A549 (cell line): ENCODE results near the gene WDR45B. TPM values are rescaled to one million over a fixed set of nuclear protein-coding genes. Genes with fewer than 3 reads are reported as not detected.

Experiments
- ATAC-seq, 2 experiments: fragments of 200-7000 bp in 1 of 2; fragments of >200 bp in 1 of 2; cut with Nextera tagmentation in 1 of 2; cut with Tn5 transposase in 1 of 2; 3 replicates each; pipeline versions ENCODE4 v1.8.0 to v1.9.1; 2018 to 2020; ENCODE audit warnings: mild to moderate bottlenecking in 1 of 2, moderate library complexity in 1 of 2
- CTCF ChIA-PET: fragments of 300-600 bp; sonication (Branson Sonifier 250); formaldehyde crosslinking; extraction: SDS; loops from one replicate; lab custom pipeline; 2021; ENCODE audit warnings: antibody characterized with exemption, inconsistent platforms; lab: Yijun Ruan, JAX
- POLR2A ChIA-PET: fragments of 350-600 bp; formaldehyde crosslinking; extraction: SDS; loops from one replicate; lab custom pipeline; 2021; ENCODE audit warnings: antibody characterized with exemption, inconsistent platforms; lab: Yijun Ruan, JAX
- DNase-seq, 2 experiments: peaks; one replicate each; pipeline versions ENCODE4 v3.0.0 to v3.0.0-alpha.2; 2011 to 2016; ENCODE audit warnings: low read depth in 1 of 2, low spot score in 1 of 2
- FAIRE-seq: peaks from 2 replicates; lab custom pipeline; 2011; peaks lifted over from hg19 to GRCh38; lab: Jason Lieb, UNC
- H3K27ac ChIP-seq, 2 experiments: fragments of >200 bp; sonication (Bioruptor Twin); formaldehyde crosslinking; 3 replicates each; pipeline ENCODE4 v1.5.1; 2016 to 2017
- H3K4me1 ChIP-seq: fragments of >200 bp; sonication (Bioruptor Twin); formaldehyde crosslinking; 3 replicates; pipeline ENCODE4 v1.6.1; 2016
- H3K4me2 ChIP-seq: fragments of >200 bp; sonication (Bioruptor Twin); formaldehyde crosslinking; 3 replicates; pipeline ENCODE4 v1.6.1; 2016
- H3K4me3 ChIP-seq: fragments of >200 bp; sonication (Bioruptor Twin); formaldehyde crosslinking; 3 replicates; pipeline ENCODE4 v1.5.1; 2016
- H3K9me3 ChIP-seq: fragments of >200 bp; sonication (Bioruptor Twin); formaldehyde crosslinking; 3 replicates; pipeline ENCODE4 v1.6.1; 2016
- BHLHE40 ChIP-seq: IDR thresholded peaks from 2 replicates; pipeline ENCODE4 v1.6.1; 2012; ENCODE audit warnings: low read depth, low read length, inconsistent platforms
- CHD2 ChIP-seq: fragments of 150-350 bp; IDR thresholded peaks from 2 replicates; pipeline ENCODE4 v1.6.1; 2014; ENCODE audit warnings: low read length; ENCODE audit not compliant: partially characterized antibody
- CHD4 ChIP-seq: fragments of 200-600 bp; sonication (generic); IDR thresholded peaks from 2 replicates; pipeline ENCODE4 v1.6.1; 2016; ENCODE audit warnings: antibody characterized with exemption, mild to moderate bottlenecking, borderline replicate concordance
- EP300 ChIP-seq, 2 experiments: fragments of >200 bp; sonication (Bioruptor Twin); formaldehyde crosslinking; IDR thresholded peaks; 2 replicates in 1 of 2; 3 replicates in 1 of 2; pipeline ENCODE4 v1.6.1; 2016 to 2017
- ESRRA ChIP-seq: fragments of 150-350 bp; IDR thresholded peaks from 2 replicates; pipeline ENCODE4 v1.6.1; 2014; ENCODE audit warnings: mild to moderate bottlenecking, low read length, borderline replicate concordance
- FOSB ChIP-seq: fragments of 250-450 bp; sonication (Bioruptor Pico); IDR thresholded peaks from 2 replicates; pipeline ENCODE4 v1.5.0; 2020; ENCODE audit warnings: mild to moderate bottlenecking, moderate library complexity
- FOSL2 ChIP-seq, 2 experiments: fragments of 450-650 bp in 1 of 2; fragments of >200 bp in 1 of 2; sonication (Bioruptor Twin) in 1 of 2; formaldehyde crosslinking; IDR thresholded peaks; 2 replicates each; pipeline versions ENCODE4 v1.5.0 to v1.6.1; 2016 to 2020; ENCODE audit warnings: mild to moderate bottlenecking in 1 of 2, moderate library complexity in 1 of 2
- GATA3 ChIP-seq: IDR thresholded peaks from 2 replicates; pipeline ENCODE4 v1.6.1; 2012; ENCODE audit warnings: borderline replicate concordance
- HEYL ChIP-seq: fragments of 250-450 bp; sonication (Bioruptor Pico); IDR thresholded peaks from 2 replicates; pipeline ENCODE4 v1.8.0; 2021; ENCODE audit warnings: mild to moderate bottlenecking, moderate library complexity
- JUNB ChIP-seq: fragments of >200 bp; sonication (Bioruptor Twin); formaldehyde crosslinking; IDR thresholded peaks from 2 replicates; pipeline ENCODE4 v1.6.1; 2016
- MYC ChIP-seq: IDR thresholded peaks from 2 replicates; pipeline ENCODE4 v1.6.1; 2012; ENCODE audit warnings: mild to moderate bottlenecking, inconsistent platforms, low read length, improper control_type of control experiment, borderline replicate concordance
- PHF8 ChIP-seq: fragments of 200-600 bp; sonication (generic); IDR thresholded peaks from 2 replicates; pipeline ENCODE4 v1.6.1; 2016; ENCODE audit warnings: low read depth, mild to moderate bottlenecking, antibody characterized with exemption, moderate library complexity, borderline replicate concordance
- POLR2A ChIP-seq: IDR thresholded peaks from 2 replicates; pipeline ENCODE4 v1.6.1; 2012; ENCODE audit warnings: mild to moderate bottlenecking, low read length
- POLR2AphosphoS2 ChIP-seq: conservative IDR thresholded peaks from 2 replicates; pipeline ENCODE4 v1.6.1; 2012; ENCODE audit warnings: low read length, improper control_type of control experiment, inconsistent platforms
- RAD21 ChIP-seq, 2 experiments: fragments of >200 bp in 1 of 2; sonication (Bioruptor Twin) in 1 of 2; formaldehyde crosslinking in 1 of 2; IDR thresholded peaks in 1 of 2; conservative IDR thresholded peaks in 1 of 2; 2 replicates in 1 of 2; 3 replicates in 1 of 2; pipeline ENCODE4 v1.6.1; 2012 to 2018; ENCODE audit warnings: inconsistent platforms in 1 of 2
- RCOR1 ChIP-seq: fragments of 150-350 bp; IDR thresholded peaks from 2 replicates; pipeline ENCODE4 v1.6.1; 2014; ENCODE audit warnings: antibody characterized with exemption, low read length, low read depth
- RFX5 ChIP-seq: fragments of 450-650 bp; IDR thresholded peaks from 2 replicates; pipeline ENCODE4 v1.7.1; 2014; ENCODE audit warnings: antibody characterized with exemption, mild to moderate bottlenecking, moderate library complexity
- TP53 ChIP-seq: fragments of 250-450 bp; sonication (Bioruptor Pico); IDR thresholded peaks from 2 replicates; pipeline ENCODE4 v1.5.0; 2021; ENCODE audit warnings: mild to moderate bottlenecking, moderate library complexity
- ZC3H11A ChIP-seq: fragments of 450-650 bp; IDR thresholded peaks from 2 replicates; pipeline ENCODE4 v1.6.1; 2014; ENCODE audit warnings: antibody characterized with exemption, mild to moderate bottlenecking
- ZFP36 ChIP-seq: fragments of 450-650 bp; IDR thresholded peaks from 2 replicates; pipeline ENCODE4 v1.6.1; 2014; ENCODE audit warnings: borderline replicate concordance; ENCODE audit not compliant: partially characterized antibody
- ZNF302 ChIP-seq: fragments of 250-450 bp; sonication (Bioruptor Pico); IDR thresholded peaks from 2 replicates; pipeline ENCODE4 v1.9.0; 2021; ENCODE audit warnings: inconsistent platforms, mild to moderate bottlenecking, moderate library complexity
- ZSCAN20 ChIP-seq: fragments of 250-450 bp; sonication (Bioruptor Pico); IDR thresholded peaks from 2 replicates; pipeline ENCODE4 v1.8.0; 2022; ENCODE audit warnings: mild to moderate bottlenecking, moderate library complexity
- WGBS: methylation state at CpG from one replicate; pipeline ENCODE4 v1.1.6; 2017; ENCODE audit errors: missing lambda C conversion rate; 5-methylcytosine and 5-hydroxymethylcytosine counted together
- polyA plus RNA-seq, 4 experiments: library from polyadenylated mRNA; depleted of rRNA in 3 of 4; stranded (reverse); fragments of >200 nt; fragmentation: RNase III in 1 of 4; extraction: RNeasy Plus Mini Kit Qiagen cat#74134 plus additional on column Dnase treatment in 1 of 4; gene quantifications; 2 replicates in 3 of 4; 3 replicates in 1 of 4; pipeline ENCODE4 v1.2.3, GENCODE V29; 2011 to 2017
- TF ChIP-seq, protein P1 (sequence below): fragments of 150-350 bp; IDR thresholded peaks from 2 replicates; pipeline ENCODE4 v1.6.1; 2014; ENCODE audit warnings: low read depth, mild to moderate bottlenecking, low read length
- TF ChIP-seq, protein P2 (sequence below): IDR thresholded peaks from 2 replicates; pipeline ENCODE4 v1.6.1; 2012; ENCODE audit warnings: low read depth, borderline replicate concordance
- TF ChIP-seq, protein P3 (sequence below): fragments of >200 bp; sonication (Bioruptor Twin); formaldehyde crosslinking; IDR thresholded peaks from 3 replicates; pipeline ENCODE4 v1.5.1; 2016
- TF ChIP-seq, protein P4 (sequence below): fragments of 250-450 bp; sonication (Bioruptor Pico); IDR thresholded peaks from 2 replicates; pipeline ENCODE4 v1.5.0; 2020; ENCODE audit warnings: low read depth, mild to moderate bottlenecking, moderate library complexity
- TF ChIP-seq, protein P5 (sequence below): fragments of >200 bp; sonication (Bioruptor Twin); formaldehyde crosslinking; IDR thresholded peaks from 3 replicates; pipeline ENCODE4 v1.6.1; 2016

The WDR45B gene
- polyA plus RNA-seq, 2 of the 4 experiments (the other 2 are of a cell fraction), result 88.2 to 124 TPM

DNA sequence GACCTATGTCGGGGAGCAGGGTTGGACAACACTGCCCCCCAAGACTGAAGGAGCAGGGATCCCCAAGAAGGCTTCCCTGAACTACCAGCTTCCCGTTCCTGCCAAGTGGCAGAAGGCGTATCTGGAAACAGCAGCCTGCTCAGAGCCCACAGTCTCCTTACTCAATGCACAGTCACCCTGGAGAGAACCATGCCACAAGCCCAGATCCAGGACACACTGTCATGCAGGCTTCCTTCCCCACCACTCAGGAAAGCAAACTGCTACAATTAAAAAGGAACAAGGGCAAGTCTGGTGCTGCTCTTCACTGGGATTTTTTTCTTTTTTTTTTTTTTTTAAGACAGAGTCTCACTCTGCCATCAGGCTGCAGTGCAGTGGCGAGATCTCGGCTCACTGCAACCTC lies 8.2 kb downstream of the WDR45B start (continued):
- TF ChIP-seq, protein P1, sequence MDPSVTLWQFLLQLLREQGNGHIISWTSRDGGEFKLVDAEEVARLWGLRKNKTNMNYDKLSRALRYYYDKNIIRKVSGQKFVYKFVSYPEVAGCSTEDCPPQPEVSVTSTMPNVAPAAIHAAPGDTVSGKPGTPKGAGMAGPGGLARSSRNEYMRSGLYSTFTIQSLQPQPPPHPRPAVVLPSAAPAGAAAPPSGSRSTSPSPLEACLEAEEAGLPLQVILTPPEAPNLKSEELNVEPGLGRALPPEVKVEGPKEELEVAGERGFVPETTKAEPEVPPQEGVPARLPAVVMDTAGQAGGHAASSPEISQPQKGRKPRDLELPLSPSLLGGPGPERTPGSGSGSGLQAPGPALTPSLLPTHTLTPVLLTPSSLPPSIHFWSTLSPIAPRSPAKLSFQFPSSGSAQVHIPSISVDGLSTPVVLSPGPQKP, result no peak
- no peak for TF ChIP-seq FOSB (CRISPR knock-in tag)
- TF ChIP-seq, protein P2, sequence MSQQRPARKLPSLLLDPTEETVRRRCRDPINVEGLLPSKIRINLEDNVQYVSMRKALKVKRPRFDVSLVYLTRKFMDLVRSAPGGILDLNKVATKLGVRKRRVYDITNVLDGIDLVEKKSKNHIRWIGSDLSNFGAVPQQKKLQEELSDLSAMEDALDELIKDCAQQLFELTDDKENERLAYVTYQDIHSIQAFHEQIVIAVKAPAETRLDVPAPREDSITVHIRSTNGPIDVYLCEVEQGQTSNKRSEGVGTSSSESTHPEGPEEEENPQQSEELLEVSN, result no peak

DNA sequence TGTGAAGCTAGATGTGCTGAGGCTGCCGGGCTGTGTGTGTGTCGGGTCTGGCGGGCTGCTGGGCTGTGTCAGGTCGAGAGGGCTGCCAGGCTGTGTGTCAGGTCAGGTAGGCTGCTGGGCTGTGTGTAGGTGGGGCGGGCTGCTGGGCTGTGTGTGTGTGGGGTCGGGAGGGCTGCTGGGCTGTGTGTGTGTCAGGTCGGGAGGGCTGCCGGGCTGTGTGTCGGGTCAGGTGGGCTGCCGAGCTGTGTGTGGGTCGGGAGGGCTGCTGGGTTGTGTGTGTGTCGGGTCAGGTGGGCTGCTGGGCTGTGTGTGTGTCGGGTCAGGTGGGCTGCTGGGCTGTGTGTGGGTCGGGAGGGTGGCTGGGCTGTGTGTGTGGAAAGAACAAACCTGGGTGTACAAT lies 8.6 kb downstream of the WDR45B start:
- no peak overlapping the region for H3K4me2 ChIP-seq
- ChIA-PET CTCF (interaction anchor here (0.6 to 1.0 kb wide), 3 partner anchors 29 to 136 kb away, joined by 3 read pairs; no protein-coding TSS in a partner anchor), POLR2A (no interaction called here)
- TF ChIP-seq RFX5, result no peak
- no peak for TF ChIP-seq FOSL2 (IDR thresholded peaks at IDR 0.05)
- TF ChIP-seq FOSL2 (CRISPR knock-in tag; IDR thresholded peaks at IDR 0.05), result no peak
- no peak for TF ChIP-seq RCOR1
- no peak for TF ChIP-seq EP300 (IDR thresholded peaks at IDR 0.05)
- no peak for TF ChIP-seq ESRRA
- TF ChIP-seq, protein P3, sequence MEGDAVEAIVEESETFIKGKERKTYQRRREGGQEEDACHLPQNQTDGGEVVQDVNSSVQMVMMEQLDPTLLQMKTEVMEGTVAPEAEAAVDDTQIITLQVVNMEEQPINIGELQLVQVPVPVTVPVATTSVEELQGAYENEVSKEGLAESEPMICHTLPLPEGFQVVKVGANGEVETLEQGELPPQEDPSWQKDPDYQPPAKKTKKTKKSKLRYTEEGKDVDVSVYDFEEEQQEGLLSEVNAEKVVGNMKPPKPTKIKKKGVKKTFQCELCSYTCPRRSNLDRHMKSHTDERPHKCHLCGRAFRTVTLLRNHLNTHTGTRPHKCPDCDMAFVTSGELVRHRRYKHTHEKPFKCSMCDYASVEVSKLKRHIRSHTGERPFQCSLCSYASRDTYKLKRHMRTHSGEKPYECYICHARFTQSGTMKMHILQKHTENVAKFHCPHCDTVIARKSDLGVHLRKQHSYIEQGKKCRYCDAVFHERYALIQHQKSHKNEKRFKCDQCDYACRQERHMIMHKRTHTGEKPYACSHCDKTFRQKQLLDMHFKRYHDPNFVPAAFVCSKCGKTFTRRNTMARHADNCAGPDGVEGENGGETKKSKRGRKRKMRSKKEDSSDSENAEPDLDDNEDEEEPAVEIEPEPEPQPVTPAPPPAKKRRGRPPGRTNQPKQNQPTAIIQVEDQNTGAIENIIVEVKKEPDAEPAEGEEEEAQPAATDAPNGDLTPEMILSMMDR, result no peak
- TF ChIP-seq, protein P1, result no peak
- no peak for TF ChIP-seq ZC3H11A
- TF ChIP-seq POLR2A, result no peak
- TF ChIP-seq POLR2AphosphoS2, result no peak
- TF ChIP-seq RAD21 (conservative IDR thresholded peaks at IDR 0.05 in 1 of 2, IDR thresholded peaks at IDR 0.05 in 1 of 2), result no peak
- TF ChIP-seq GATA3, result no peak
- TF ChIP-seq BHLHE40, result no peak
- no peak for TF ChIP-seq CHD4
- no peak for TF ChIP-seq ZNF302 (CRISPR knock-in tag)
- TF ChIP-seq, protein P4, sequence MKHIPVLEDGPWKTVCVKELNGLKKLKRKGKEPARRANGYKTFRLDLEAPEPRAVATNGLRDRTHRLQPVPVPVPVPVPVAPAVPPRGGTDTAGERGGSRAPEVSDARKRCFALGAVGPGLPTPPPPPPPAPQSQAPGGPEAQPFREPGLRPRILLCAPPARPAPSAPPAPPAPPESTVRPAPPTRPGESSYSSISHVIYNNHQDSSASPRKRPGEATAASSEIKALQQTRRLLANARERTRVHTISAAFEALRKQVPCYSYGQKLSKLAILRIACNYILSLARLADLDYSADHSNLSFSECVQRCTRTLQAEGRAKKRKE (CRISPR knock-in tag), result no peak
- no peak overlapping the region for H3K27ac ChIP-seq
- H3K4me1 ChIP-seq, result no peaks in the 10 kb centered on the region
- no peaks in the 10 kb centered on the region for H3K9me3 ChIP-seq
- no peak for FAIRE-seq
- ATAC-seq, result peak; percentile 50 to 51; a peak in 5 of 6 replicates
- no peak overlapping the region for H3K4me3 ChIP-seq
- 85% methylated on average over 14 of the region's 14 CpGs for WGBS
- no peak for DNase-seq

DNA sequence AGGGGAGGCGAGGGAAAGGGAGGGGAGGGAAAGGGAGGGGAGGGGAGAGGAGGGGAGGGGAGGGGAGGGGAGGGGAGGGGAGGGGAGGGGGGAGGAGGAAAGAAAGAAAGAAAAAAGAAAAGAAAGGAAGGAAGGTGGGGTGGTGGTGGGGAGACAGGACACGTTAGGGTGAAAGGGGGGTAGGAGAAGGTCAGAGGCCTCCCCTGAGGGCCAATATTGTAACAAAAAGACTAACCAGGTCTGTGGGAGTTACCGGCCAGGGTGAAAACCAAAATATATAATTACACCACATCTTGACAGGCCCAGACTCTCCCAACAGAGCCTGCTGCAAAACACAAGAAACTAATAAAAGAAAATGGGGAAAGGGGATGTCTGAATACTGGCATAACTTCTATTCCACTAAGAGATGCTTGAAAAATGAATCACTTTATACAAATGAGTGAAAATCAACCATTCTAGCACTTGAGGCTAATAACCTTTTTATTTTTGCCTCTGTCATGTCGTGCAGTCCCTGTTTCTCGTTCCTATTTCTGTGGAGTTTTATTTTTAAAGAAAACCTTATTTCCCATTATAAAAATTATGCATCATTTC lies 10.0 kb downstream of the WDR45B start:
- ChIA-PET CTCF (no interaction called here), POLR2A (no interaction called here)
- ATAC-seq (no peak), FAIRE-seq (no peak), DNase-seq (no peak)
- no peaks in the 10 kb centered on the region for H3K4me1 ChIP-seq
- no peaks in the 10 kb centered on the region for H3K9me3 ChIP-seq
- H3K4me3 ChIP-seq, result no peak overlapping the region
- H3K4me2 ChIP-seq, result no peak overlapping the region
- H3K27ac ChIP-seq, result no peak overlapping the region
- 85% methylated on average over 5 of the region's 5 CpGs for WGBS
- TF ChIP-seq JUNB (no peak), POLR2AphosphoS2 (no peak), POLR2A (no peak), ZSCAN20 (no peak), FOSB (CRISPR knock-in tag) (no peak), TP53 (CRISPR knock-in tag) (no peak), CHD2 (no peak), GATA3 (no peak), MYC (no peak), EP300 (IDR thresholded peaks at IDR 0.05) (no peak), ZC3H11A (no peak), RFX5 (no peak), HEYL (CRISPR knock-in tag) (no peak), ZFP36 (no peak), PHF8 (no peak)
- TF ChIP-seq, protein P5, sequence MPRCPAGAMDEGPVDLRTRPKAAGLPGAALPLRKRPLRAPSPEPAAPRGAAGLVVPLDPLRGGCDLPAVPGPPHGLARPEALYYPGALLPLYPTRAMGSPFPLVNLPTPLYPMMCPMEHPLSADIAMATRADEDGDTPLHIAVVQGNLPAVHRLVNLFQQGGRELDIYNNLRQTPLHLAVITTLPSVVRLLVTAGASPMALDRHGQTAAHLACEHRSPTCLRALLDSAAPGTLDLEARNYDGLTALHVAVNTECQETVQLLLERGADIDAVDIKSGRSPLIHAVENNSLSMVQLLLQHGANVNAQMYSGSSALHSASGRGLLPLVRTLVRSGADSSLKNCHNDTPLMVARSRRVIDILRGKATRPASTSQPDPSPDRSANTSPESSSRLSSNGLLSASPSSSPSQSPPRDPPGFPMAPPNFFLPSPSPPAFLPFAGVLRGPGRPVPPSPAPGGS, result no peak
- TF ChIP-seq, protein P4 (CRISPR knock-in tag), result no peak
